IMR-90 (cell line): ENCODE data around the gene GOLGA1.

Experiments
- BHLHE40 ChIP-seq: fragments of 150-350 bp; IDR thresholded peaks from 2 replicates; pipeline ENCODE4 v1.6.1; 2016; ENCODE audit warnings: mild to moderate bottlenecking, low read depth, low read length
- CHD1 ChIP-seq: IDR thresholded peaks from 2 replicates; pipeline ENCODE4 v1.6.1; 2012; ENCODE audit warnings: low read depth, low read length, improper control_type of control experiment
- MXI1 ChIP-seq: IDR thresholded peaks from 2 replicates; pipeline ENCODE4 v1.6.1; 2012; ENCODE audit warnings: low read depth, mild to moderate bottlenecking, low read length, moderate library complexity, borderline replicate concordance
- POLR2A ChIP-seq: IDR thresholded peaks from 2 replicates; pipeline ENCODE4 v1.6.1; 2012; ENCODE audit warnings: mild to moderate bottlenecking, low read depth, low read length
- TF ChIP-seq, protein P1 (sequence below): conservative IDR thresholded peaks from 2 replicates; pipeline ENCODE4 v1.5.1; 2012; ENCODE audit warnings: mild to moderate bottlenecking, low read depth, low read length, improper control_type of control experiment

DNA sequence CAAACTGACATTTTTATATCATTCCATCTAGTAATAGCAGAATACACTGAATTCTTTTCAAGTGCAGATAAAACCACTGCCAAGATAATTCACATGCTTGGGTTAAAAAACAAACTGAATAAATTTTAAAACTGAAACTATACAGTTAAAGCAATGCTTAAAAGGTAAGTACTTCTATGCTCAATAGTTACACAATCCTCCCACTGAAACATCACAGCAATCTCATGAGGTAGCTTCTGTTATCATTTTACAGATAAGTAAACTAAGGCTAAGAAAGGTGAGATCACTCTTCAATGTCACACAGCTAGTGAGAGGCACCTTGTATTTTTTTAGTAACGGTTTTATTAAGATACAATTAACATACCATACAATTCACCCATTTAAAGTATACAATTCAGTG lies 13.4 kb upstream of the GOLGA1 start:
- TF ChIP-seq POLR2A (no peak), CHD1 (no peak), MXI1 (no peak), BHLHE40 (no peak)
- TF ChIP-seq, protein P1, sequence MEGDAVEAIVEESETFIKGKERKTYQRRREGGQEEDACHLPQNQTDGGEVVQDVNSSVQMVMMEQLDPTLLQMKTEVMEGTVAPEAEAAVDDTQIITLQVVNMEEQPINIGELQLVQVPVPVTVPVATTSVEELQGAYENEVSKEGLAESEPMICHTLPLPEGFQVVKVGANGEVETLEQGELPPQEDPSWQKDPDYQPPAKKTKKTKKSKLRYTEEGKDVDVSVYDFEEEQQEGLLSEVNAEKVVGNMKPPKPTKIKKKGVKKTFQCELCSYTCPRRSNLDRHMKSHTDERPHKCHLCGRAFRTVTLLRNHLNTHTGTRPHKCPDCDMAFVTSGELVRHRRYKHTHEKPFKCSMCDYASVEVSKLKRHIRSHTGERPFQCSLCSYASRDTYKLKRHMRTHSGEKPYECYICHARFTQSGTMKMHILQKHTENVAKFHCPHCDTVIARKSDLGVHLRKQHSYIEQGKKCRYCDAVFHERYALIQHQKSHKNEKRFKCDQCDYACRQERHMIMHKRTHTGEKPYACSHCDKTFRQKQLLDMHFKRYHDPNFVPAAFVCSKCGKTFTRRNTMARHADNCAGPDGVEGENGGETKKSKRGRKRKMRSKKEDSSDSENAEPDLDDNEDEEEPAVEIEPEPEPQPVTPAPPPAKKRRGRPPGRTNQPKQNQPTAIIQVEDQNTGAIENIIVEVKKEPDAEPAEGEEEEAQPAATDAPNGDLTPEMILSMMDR = no peak
